CD4-positive, alpha-beta T cell (primary cell): ENCODE data around the gene PDCD10. TPM values are rescaled to one million over a fixed set of nuclear protein-coding genes. Genes with fewer than 3 reads are reported as not detected.

Experiments used
- ATAC-seq: fragments of 200-7000 bp; cut with Tn5 transposase; one replicate; pipeline ENCODE4 v1.10.0; 2022; ENCODE audit warnings: mild to moderate bottlenecking; ENCODE audit not compliant: poor library complexity
- CTCF ChIA-PET: fragments of 350-600 bp; sonication (Branson Sonifier 250); formaldehyde crosslinking; loops from one replicate; lab custom pipeline; 2021; ENCODE audit warnings: antibody characterized with exemption, inconsistent platforms; lab: Charles Lee
- POLR2A ChIA-PET: fragments of 350-600 bp; sonication (Branson Sonifier 250); formaldehyde crosslinking; loops from one replicate; lab custom pipeline; 2021; ENCODE audit warnings: antibody characterized with exemption, inconsistent platforms; lab: Charles Lee
- DNase-seq, 14 experiments: peaks; one replicate each; pipeline ENCODE4 v3.0.0-alpha.2; 2013 to 2020; ENCODE audit warnings: mixed read lengths in 2 of 14
- H3K27ac ChIP-seq, 2 donors: one replicate each; pipeline versions ENCODE4 v1.5.1 to v1.7.0; 2013; ENCODE audit warnings: low read length in 2 of 2, low read depth in 1 of 2, mild to moderate bottlenecking in 1 of 2
- H3K27me3 ChIP-seq, 2 experiments: 1 replicate in 1 of 2; 2 replicates in 1 of 2; pipeline versions ENCODE4 v1.6.1 to v1.7.0; 2013; ENCODE audit warnings: low read length in 2 of 2, control low read depth in 1 of 2, mild to moderate bottlenecking in 1 of 2, moderate library complexity in 1 of 2; ENCODE audit not compliant: insufficient read depth in 2 of 2, control insufficient read depth in 1 of 2
- H3K36me3 ChIP-seq: one replicate; pipeline ENCODE4 v1.6.1; 2013; ENCODE audit warnings: low read length, control low read depth; ENCODE audit not compliant: insufficient read depth
- H3K4me1 ChIP-seq: one replicate; pipeline ENCODE4 v1.6.1; 2013; ENCODE audit warnings: low read length, control low read depth; ENCODE audit not compliant: insufficient read depth
- H3K4me3 ChIP-seq: one replicate; pipeline ENCODE4 v1.5.1; 2013; ENCODE audit warnings: mild to moderate bottlenecking, low read length, moderate library complexity
- H3K9me3 ChIP-seq, 2 experiments: 1 replicate in 1 of 2; 2 replicates in 1 of 2; pipeline versions ENCODE4 v1.6.1 to v1.7.0; 2013; ENCODE audit warnings: low read length in 2 of 2, mild to moderate bottlenecking in 2 of 2, control low read depth in 1 of 2, moderate library complexity in 1 of 2; ENCODE audit not compliant: control insufficient read depth in 1 of 2, insufficient read depth in 1 of 2
- H3K27ac Mint-ChIP-seq: one replicate; pipeline ENCODE4 v1.8.0; 2020; ENCODE audit warnings: mixed read lengths
- H3K27me3 Mint-ChIP-seq: one replicate; pipeline ENCODE4 v1.8.0; 2021; ENCODE audit warnings: mixed read lengths
- H3K36me3 Mint-ChIP-seq: one replicate; pipeline ENCODE4 v1.8.0; 2021; ENCODE audit warnings: low read depth, mixed read lengths
- H3K4me1 Mint-ChIP-seq: one replicate; pipeline ENCODE4 v1.8.0; 2021; ENCODE audit warnings: low read depth, mixed read lengths
- H3K4me3 Mint-ChIP-seq: one replicate; pipeline ENCODE4 v1.8.0; 2020; ENCODE audit warnings: mild to moderate bottlenecking, mixed read lengths
- H3K9me3 Mint-ChIP-seq: one replicate; pipeline ENCODE4 v1.8.0; 2020; ENCODE audit warnings: mixed read lengths
- intact Hi-C, 2 experiments: fragments of 100-400 bp; cut with DNase I in 1 of 2; cut with micrococcal nuclease in 1 of 2; formaldehyde crosslinking; loops; one replicate each; pipeline versions ENCODE4 v1.15.1 to v1.9.0; 2023 to 2025; cut with DNase I, micrococcal nuclease
- total RNA-seq, 174 experiments: library from RNA in 2 of 174; stranded (reverse) in 2 of 174; gene quantifications; one replicate each; pipeline ENCODE4 v1.2.3 and lab custom pipeline; 2021 to 2026
- TF ChIP-seq, protein P1 (sequence below): fragments of 200-600 bp; IDR thresholded peaks from one replicate; pipeline ENCODE4 v1.8.0; 2022; ENCODE audit warnings: antibody characterized with exemption, mild to moderate bottlenecking

The PDCD10 gene
- total RNA-seq, 2 experiments from 2014 or later = 19.0 to 22.8 TPM

- Mint-ChIP-seq H3K9me3 (peaks cover 11% of the 10 kb centered on the region), H3K27me3 (no peaks in the 10 kb centered on the region), H3K4me3 (no peak overlapping the region), H3K4me1 (no peaks in the 10 kb centered on the region), H3K27ac (no peak overlapping the region), H3K36me3 (peaks cover 4% of the 10 kb centered on the region)
- CTCF ChIA-PET = no interaction called here
- Histone ChIP-seq H3K4me1 (no peaks in the 10 kb centered on the region), H3K4me3 (no peak overlapping the region), H3K9me3 (no peaks in the 10 kb centered on the region), H3K36me3 (no peaks in the 10 kb centered on the region), H3K27me3 (no peaks in the 10 kb centered on the region), H3K27ac (no peak overlapping the region)
- DNase-seq = no peak
- TF ChIP-seq, protein P1, sequence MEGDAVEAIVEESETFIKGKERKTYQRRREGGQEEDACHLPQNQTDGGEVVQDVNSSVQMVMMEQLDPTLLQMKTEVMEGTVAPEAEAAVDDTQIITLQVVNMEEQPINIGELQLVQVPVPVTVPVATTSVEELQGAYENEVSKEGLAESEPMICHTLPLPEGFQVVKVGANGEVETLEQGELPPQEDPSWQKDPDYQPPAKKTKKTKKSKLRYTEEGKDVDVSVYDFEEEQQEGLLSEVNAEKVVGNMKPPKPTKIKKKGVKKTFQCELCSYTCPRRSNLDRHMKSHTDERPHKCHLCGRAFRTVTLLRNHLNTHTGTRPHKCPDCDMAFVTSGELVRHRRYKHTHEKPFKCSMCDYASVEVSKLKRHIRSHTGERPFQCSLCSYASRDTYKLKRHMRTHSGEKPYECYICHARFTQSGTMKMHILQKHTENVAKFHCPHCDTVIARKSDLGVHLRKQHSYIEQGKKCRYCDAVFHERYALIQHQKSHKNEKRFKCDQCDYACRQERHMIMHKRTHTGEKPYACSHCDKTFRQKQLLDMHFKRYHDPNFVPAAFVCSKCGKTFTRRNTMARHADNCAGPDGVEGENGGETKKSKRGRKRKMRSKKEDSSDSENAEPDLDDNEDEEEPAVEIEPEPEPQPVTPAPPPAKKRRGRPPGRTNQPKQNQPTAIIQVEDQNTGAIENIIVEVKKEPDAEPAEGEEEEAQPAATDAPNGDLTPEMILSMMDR = no peak
- POLR2A ChIA-PET = no interaction called here
- no peak for ATAC-seq
- intact Hi-C loops = no loop called here
These were observed 68.1 kb downstream of the PDCD10 start for GRCh38 chr3:167666563-167666962.

DNA sequence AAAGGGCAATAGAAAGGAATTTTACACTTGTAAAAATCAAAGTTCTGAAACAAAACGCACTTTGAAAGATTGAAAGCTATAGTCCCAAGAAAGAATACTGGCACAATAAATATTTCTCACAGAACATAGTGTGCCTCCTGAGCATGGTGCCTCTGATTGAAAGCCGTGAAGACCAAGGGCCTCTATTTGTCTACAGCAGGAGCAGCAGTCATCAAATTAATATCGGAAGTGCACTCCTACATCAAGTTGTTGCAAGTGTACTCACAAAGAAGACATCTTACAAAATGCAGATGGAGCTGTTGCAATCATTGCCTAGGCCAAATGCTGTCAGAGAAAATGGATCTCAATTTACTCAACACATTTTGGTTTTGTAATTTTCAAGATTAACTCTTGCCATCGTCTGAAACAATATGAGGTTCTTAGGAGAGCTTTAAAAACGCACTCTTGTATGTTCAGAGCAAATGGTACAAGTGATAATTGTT is 71.7 kb downstream of the PDCD10 start:
- H3K4me3 Mint-ChIP-seq = no peak overlapping the region
- ChIA-PET POLR2A (no interaction called here), CTCF (no interaction called here)
- H3K27me3 Mint-ChIP-seq = peaks cover 5% of the 10 kb centered on the region
- no peak overlapping the region for H3K4me3 ChIP-seq
- H3K27ac Mint-ChIP-seq = no peak overlapping the region
- H3K4me1 Mint-ChIP-seq = no peaks in the 10 kb centered on the region
- H3K27ac ChIP-seq = no peak overlapping the region
- TF ChIP-seq, protein P1 = no peak
- H3K9me3 Mint-ChIP-seq = peaks cover 11% of the 10 kb centered on the region
- H3K36me3 Mint-ChIP-seq = no peaks in the 10 kb centered on the region
- no peaks in the 10 kb centered on the region for H3K9me3 ChIP-seq
- ATAC-seq = no peak
- H3K36me3 ChIP-seq = no peaks in the 10 kb centered on the region
- H3K4me1 ChIP-seq = no peaks in the 10 kb centered on the region
- DNase-seq = no peak
- intact Hi-C loops = no loop called here
- H3K27me3 ChIP-seq = no peaks in the 10 kb centered on the region

DNA sequence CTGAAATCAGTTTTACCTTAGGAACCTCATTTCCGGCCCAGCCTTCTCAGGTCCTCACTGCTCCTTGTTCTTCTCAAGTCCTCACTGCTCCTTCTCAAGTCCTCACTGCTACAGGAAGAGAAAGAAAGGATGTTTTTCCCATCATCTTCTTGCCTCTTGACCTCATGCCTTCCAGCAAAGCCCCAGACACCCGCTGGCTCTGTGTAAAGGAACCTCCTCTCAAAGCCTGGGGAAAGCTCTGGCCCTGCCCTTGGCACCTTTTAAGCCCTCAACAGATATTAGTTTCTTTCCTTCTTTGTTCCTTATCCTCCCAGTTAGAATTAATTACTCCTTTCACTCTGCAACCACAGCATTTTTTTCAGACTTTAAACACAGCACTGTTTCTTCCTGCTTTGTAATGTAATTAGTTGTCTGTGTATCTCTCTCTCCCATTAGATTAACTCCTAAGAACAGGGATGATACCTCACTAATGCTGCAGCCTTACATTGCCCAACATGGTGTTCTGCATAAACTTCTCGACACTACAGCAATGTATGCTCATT is 76.9 kb downstream of the PDCD10 start:
- no peaks in the 10 kb centered on the region for H3K4me1 Mint-ChIP-seq
- Histone ChIP-seq H3K27me3 (peaks cover 0 to 4% of the 10 kb centered on the region in 2 experiments), H3K4me3 (no peak overlapping the region), H3K9me3 (no peaks in the 10 kb centered on the region), H3K27ac (no peak overlapping the region), H3K36me3 (no peaks in the 10 kb centered on the region), H3K4me1 (no peaks in the 10 kb centered on the region)
- ChIA-PET CTCF (no interaction called here), POLR2A (no interaction called here)
- DNase-seq = no peak
- no peak for ATAC-seq
- no peaks in the 10 kb centered on the region for H3K9me3 Mint-ChIP-seq
- H3K27me3 Mint-ChIP-seq = peaks cover 10% of the 10 kb centered on the region
- no peak overlapping the region for H3K27ac Mint-ChIP-seq
- H3K4me3 Mint-ChIP-seq = no peak overlapping the region
- TF ChIP-seq, protein P1 = no peak
- intact Hi-C loops = no loop called here
- H3K36me3 Mint-ChIP-seq = no peaks in the 10 kb centered on the region
